Measurements from ENCODE around the gene C10orf62.

DNA sequence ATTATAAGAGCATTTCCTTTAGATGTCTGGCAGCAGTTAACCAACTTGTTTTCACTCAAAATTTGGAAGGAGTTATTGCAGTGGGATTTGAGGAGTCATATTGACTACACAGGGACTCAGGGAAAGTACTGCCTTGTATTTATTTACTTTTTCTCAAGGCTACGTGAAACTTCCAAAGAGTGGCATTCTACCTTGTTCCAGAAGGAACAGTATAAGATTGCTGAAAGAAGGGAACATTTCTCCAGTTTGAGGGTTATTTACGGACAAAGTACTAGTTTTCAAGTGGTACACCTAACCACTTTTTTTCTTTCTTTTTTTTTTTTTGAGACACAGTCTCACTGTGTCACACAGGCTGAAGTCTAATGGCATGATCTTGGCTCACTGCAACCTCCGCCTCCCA lies 38.7 kb downstream of the C10orf62 start:
- TF ChIP-seq JUND (IDR thresholded peaks at IDR 0.05; ENCODE audit: borderline replicate concordance, low read depth, low read length) = no peak
- no peak for TF ChIP-seq JUND (tag; IDR thresholded peaks at IDR 0.05; ENCODE audit: borderline replicate concordance, low read depth, low read length)
- TF ChIP-seq TARDBP (IDR thresholded peaks at IDR 0.05) = no peak

Data from K562 (cell line).